ENCODE results near the gene CCDC174. TPM values are rescaled to one million over a fixed set of nuclear protein-coding genes. Genes with fewer than 3 reads are reported as not detected.
"Not testable (repeated sequence)": the region's sequence is repeated elsewhere in the genome, so short reads cannot be mapped to it uniquely, and the experiment has no call there.

The CCDC174 gene
- total RNA-seq, 4 donors from 2014 or later = 16.1 to 27.7 (median 20.0) TPM

DNA sequence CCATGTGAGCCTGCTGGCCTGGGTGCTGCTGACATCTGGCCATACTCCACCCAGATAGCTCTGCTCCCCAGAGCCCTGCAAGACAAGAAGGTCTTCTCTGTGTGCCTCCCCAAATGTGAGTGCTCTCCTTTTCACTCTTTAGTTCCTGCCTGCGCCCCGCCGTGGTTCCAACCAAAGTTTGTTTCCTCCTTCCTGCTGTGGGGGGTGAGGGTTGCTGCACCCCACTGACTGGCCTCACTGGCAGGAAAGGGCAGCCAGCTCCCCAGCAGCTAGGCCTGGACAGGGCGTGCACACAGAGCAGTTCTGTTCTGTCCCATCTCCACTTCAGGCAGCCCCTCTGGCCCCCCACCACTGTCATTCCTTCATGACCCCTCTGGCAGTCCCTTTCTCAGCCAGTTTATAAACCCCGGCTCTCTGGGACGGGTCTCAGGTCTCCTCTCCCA is 5.4 kb upstream of the CCDC174 start:
- intact Hi-C loops (cut with DNase I; ENCODE audit: low total_unique reads) = no loop called here
- H3K4me3 ChIP-seq (ENCODE audit: low read depth, poor library complexity, severe bottlenecking) = no peak overlapping the region
- TF ChIP-seq, protein P1, sequence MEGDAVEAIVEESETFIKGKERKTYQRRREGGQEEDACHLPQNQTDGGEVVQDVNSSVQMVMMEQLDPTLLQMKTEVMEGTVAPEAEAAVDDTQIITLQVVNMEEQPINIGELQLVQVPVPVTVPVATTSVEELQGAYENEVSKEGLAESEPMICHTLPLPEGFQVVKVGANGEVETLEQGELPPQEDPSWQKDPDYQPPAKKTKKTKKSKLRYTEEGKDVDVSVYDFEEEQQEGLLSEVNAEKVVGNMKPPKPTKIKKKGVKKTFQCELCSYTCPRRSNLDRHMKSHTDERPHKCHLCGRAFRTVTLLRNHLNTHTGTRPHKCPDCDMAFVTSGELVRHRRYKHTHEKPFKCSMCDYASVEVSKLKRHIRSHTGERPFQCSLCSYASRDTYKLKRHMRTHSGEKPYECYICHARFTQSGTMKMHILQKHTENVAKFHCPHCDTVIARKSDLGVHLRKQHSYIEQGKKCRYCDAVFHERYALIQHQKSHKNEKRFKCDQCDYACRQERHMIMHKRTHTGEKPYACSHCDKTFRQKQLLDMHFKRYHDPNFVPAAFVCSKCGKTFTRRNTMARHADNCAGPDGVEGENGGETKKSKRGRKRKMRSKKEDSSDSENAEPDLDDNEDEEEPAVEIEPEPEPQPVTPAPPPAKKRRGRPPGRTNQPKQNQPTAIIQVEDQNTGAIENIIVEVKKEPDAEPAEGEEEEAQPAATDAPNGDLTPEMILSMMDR (IDR thresholded peaks at IDR 0.05) = no peak
- TF ChIP-seq POLR2A (IDR thresholded peaks at IDR 0.05) = no peak
- WGBS, 2 donors = 83 to 87% methylated on average over 6 of the region's 6 CpGs
- no peak for DNase-seq (ENCODE audit: low spot score in 2 of 2)

DNA sequence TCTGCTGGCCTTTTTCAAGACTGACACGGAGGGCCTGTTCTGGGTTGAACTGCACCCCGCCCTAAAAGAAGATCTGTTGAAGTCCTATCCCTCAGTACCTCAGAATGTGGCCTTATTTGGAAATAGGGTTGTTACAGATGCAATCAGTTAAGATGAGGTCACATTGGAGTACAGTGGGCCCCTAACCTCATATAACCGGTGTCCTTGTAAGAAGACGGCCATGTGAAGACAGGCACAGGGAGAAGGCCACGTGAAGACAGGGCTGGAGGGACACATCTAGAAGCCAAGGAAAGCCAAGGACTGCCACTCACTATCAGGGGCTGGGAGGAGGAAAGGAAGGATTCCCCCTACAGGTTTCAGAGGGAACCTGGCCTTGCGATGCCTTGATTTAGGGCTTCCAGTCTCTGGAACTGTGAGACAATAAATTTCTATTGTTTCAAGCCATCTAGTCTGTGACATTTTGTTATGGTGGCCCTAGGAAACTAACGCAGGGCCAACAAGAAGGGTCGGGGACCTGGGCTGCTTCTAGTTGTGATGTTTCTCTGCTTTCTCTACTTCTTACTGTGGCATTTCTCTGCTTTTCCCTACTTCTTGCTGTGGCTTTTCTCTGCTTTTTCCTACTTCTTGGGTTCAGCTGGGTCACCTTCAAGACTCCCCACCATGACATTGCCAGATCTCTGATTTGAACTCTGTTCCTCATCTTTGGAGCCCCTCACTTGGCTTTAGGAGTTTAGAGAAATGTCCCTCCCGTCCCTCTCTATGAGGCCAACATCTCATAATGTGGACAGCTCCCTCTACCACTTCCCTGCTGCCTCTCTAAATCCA is 4.8 kb upstream of the CCDC174 start:
- TF ChIP-seq POLR2A (IDR thresholded peaks at IDR 0.05) = no peak
- TF ChIP-seq, protein P1 (IDR thresholded peaks at IDR 0.05) = no peak
- 81 to 84% methylated on average over 9 of the region's 9 CpGs for WGBS, 2 donors
- DNase-seq (ENCODE audit: low spot score in 2 of 2) = no peak
- H3K4me3 ChIP-seq (ENCODE audit: low read depth, poor library complexity, severe bottlenecking) = no peak overlapping the region
- intact Hi-C loops (cut with DNase I; ENCODE audit: low total_unique reads) = no loop called here

DNA sequence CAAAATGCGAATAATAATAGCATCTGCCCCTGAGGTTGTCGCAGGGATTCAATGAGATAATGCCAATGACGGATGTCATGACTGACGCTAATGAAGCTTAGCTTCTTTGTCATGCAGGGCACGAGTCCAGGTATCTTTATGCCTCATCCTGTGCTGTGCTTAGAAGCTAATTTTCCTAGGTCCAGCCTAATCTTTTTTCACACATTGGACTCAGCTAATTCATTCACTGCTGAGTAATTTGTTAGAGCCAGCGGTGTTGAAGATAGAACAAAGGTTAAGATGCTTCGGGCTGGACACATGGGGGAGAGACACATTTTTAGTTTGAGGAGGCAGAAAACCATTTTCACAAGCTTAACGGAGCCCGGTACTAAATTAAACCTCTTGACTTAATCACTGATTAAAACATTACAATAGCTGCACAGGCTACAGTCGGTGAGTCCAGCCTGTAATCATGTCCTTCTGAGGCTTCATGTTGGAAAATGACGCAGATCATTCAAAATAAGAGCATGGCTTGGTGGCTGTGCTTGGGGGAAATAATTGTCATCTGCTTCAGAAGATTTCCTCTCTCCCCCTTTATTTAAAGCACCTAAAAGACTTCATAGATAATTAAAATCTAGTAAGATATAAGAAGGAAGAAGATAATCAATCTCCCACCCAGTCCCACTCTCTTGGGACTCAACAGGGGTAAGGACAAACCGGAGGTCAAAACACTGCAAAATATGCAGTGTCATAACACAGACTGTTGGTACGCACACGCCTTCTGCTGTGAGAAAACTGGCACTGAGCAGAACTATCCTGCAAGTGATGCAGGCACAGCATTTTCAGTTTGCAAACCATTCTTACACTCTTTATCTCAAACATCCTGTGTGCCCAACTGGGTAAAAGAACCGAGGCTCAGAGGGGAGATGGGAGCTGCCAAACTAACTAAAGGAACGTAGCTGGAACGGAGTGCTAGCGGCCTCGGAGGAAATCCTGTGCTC is 3.3 kb upstream of the CCDC174 start:
- DNase-seq (ENCODE audit: low spot score in 2 of 2) = no peak
- intact Hi-C loops (cut with DNase I; ENCODE audit: low total_unique reads) = no loop called here

DNA sequence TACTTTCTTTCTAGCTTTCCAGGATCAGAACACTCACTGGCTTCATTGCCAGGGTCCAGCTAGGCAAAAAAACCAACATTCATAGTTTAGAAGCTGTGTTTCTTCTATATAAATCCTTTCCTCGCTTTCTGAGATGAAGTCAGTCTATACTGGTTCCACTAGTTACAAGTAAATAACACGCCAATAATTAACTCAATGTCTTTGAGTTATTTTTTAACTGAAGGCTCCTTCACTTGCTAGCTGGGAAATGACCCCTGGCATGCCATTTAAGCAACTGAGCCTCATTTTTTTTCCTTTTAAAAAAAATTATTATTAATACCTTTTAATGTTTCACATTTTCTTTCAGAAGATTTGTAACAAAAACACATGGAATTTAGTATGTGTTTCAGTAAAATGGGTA is 2.1 kb upstream of the CCDC174 start:
- TF ChIP-seq, protein P1 (IDR thresholded peaks at IDR 0.05) = no peak
- no peak for TF ChIP-seq POLR2A (IDR thresholded peaks at IDR 0.05)
- H3K4me3 ChIP-seq (ENCODE audit: low read depth, poor library complexity, severe bottlenecking) = no peak overlapping the region
- intact Hi-C loops (cut with DNase I; ENCODE audit: low total_unique reads) = no loop called here
- DNase-seq (ENCODE audit: low spot score in 2 of 2) = no peak
- 93 to 94% methylated on average over 2 of the region's 2 CpGs for WGBS, 2 donors

More for the DNA sequence above, 3.3 kb upstream of the CCDC174 start:
- H3K4me3 ChIP-seq (ENCODE audit: low read depth, poor library complexity, severe bottlenecking) = no peak overlapping the region
- no peak for TF ChIP-seq POLR2A (IDR thresholded peaks at IDR 0.05)
- TF ChIP-seq, protein P1 (IDR thresholded peaks at IDR 0.05) = no peak
- WGBS, 2 donors = 75 to 76% methylated on average over 19 of the region's 19 CpGs

DNA sequence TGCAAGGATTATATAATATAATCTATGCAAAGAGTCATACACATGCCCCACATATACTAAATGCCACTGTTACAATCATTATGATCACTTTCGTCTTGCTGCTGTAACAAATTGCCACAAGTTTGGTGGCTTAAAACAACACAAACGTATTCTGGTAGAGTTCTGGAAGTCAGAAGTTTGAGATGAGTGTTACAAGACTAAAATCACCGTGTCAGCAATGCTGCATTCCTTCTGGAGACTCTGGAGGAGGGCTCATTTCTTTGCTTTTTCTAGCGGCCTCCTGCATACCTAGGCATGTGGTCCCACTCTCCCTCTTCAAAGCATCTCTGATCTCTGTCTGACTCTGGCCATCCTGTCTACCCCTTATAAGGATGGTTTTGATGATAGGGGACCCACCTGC is 1.4 kb upstream of the CCDC174 start:
- intact Hi-C loops (cut with DNase I; ENCODE audit: low total_unique reads) = no loop called here
- DNase-seq (ENCODE audit: low spot score in 2 of 2) = no peak
- WGBS, 2 donors = 88 to 89% methylated on average over 4 of the region's 4 CpGs
- no peak overlapping the region for H3K4me3 ChIP-seq (ENCODE audit: low read depth, poor library complexity, severe bottlenecking)
- TF ChIP-seq, protein P1 (IDR thresholded peaks at IDR 0.05) = no peak
- TF ChIP-seq POLR2A (IDR thresholded peaks at IDR 0.05) = no peak

DNA sequence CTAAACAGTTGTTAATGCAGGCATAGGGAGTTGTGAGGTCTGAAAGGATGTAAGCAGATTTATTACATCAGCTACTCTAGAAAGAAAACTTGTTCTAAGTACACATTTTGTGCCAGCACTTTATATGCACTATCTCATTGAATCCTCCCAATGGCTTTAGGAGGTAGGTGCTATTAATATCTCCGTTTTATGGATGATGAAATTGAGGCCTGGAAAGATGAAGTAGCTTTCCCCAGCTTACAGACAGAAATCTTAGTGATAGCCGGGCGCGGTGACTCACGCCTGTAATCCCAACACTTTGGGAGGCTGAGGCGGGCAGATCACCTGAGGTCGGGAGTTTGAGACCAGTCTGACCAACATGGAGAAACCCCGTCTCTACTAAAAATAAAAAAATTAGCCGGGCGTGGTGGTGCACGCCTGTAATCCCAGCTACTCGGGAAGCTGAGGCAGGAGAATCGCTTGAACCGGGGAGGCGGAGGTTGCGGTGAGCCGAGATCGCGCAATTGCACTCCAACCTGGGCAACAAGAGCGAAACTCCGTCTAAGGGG is 872 bp downstream of the CCDC174 start:
- DNase-seq (ENCODE audit: low spot score in 2 of 2); intact Hi-C loops (cut with DNase I; ENCODE audit: low total_unique reads): not testable (repeated sequence)
- H3K4me3 ChIP-seq (ENCODE audit: low read depth, poor library complexity, severe bottlenecking) = peak overlapping the region; percentile 74
- 82 to 83% methylated on average over 21 of the region's 21 CpGs for WGBS, 2 donors
